HG03039 (cell line): Measurements from ENCODE around the gene ADGRV1.
A peak's percentile ranks its signal among the peaks of the same experiment; 100 is the strongest.
"Not testable (repeated sequence)": the region's sequence is repeated elsewhere in the genome, so short reads cannot be mapped to it uniquely, and the experiment has no call there.

Experiments
- ATAC-seq: cut with Tn5 transposase; IDR thresholded peaks from one replicate; pipeline ENCODE4 v1.9.1; 2021; ENCODE audit warnings: mild to moderate bottlenecking, moderate library complexity; ENCODE audit not compliant: unreplicated experiment

The ADGRV1 gene

DNA sequence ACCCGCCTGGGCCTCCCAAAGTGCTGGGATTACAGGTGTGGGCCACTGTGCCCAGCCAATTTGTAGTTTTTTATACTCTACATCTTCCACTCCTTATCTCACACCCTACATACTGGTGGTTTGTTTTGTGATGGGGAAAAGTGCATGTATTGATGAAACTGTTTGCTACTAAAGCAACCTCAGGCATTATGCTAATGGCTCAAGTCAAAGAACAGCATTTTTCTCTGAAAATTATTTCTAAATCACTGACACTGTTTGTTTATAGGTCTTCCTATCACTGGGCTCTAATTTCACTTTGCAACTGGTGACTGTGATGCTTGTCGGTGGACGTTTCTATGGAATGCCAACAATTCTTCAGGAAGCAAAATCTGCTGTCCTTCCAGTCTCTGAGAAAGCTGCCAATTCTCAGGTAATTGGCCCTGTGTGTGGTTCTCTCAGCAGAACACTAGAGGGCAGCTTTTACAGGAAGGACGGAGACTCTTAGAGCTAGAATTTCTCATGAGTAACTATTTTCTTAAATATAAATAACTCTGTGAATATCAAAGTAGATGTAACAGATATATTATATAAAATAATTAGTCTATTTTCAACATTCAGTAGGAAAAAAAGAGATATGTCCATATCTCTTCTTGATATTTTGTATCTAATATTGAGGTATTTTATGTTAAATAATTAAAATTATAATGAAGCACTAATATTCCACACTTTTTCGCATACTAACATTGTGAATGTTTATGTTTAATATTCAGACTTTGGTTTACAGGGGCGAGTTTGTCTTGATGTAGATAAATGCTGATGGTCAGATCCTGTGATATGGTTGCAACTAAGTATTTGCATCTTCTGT, 244.1 kb downstream of the ADGRV1 start:
- peak; percentile 83 for ATAC-seq

DNA sequence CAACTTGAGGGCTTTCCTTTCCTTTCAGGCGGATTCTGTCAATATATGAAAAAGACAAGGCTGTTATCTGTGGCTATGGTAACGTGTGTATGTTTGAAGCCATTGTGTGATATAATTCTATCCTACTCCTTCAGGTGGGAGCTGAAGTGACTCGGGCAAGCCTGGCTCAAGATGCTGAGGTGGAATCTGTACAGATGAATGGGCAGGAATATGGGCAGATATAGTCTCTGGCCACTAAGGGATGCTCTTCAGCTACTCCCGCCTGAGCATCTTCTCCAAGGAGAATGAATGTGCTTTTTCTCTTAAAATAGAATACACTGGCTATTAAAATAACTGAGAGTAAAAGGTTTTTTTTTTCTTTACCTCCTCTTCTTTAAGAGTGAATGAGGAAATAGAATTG, 244.8 kb downstream of the ADGRV1 start:
- no peak for ATAC-seq

GRCh38 chr5:90803876-90804275, 245.3 kb downstream of the ADGRV1 start:
- ATAC-seq = no peak

DNA sequence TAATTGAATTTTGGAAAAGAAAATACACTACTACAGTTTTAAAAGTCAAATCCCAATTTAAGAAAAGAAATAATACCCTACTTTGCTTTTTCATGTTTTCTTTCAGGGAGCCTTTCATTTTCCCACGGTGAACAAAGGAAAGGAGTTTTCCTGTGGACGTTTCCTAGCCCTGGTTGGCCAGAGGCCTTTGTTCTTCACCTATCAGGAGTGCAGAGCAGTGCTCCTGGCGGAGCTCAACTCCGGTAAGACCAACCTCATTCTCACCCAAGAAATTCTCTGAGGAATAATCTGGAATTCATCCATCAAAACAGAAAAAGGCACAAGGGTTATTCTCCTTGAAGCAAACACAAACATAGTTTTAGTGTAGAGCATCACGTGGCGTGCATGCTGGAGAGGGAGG, 248.9 kb downstream of the ADGRV1 start:
- ATAC-seq = no peak

GRCh38 chr5:90809311-90810056, 250.9 kb downstream of the ADGRV1 start:
- ATAC-seq = no peak

DNA sequence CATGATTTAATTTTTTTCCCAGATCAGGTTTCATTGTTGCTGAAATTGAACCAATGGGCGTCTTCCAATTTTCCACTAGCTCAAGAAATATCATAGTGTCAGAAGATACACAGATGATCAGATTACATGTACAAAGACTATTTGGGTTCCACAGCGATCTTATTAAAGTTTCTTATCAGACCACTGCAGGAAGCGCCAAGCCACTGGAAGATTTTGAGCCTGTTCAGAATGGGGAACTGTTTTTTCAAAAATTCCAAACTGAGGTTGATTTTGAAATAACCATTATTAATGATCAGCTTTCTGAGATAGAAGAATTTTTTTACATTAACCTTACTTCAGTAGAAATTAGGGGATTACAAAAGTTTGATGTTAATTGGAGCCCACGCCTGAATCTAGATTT, 251.6 kb downstream of the ADGRV1 start:
- no peak for ATAC-seq

- ATAC-seq = no peak
These were observed 254.8 kb downstream of the ADGRV1 start for GRCh38 chr5:90813392-90813791.

DNA sequence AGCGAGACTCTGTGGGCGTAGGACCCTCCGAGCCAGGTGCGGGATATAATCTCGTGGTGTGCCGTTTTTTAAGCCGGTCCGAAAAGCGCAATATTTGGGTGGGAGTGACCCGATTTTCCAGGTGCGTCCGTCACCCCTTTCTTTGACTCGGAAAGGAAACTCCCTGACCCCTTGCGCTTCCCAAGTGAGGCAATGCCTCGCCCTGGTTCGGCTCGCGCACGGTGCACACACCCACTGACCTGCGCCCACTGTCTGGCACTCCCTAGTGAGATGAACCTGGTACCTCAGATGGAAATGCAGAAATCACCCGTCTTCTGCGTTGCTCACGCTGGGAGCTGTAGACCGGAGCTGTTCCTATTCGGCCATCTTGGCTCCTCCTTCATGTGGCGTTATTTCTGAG, 263.5 kb downstream of the ADGRV1 start:
- not testable (repeated sequence) for ATAC-seq

GRCh38 chr5:90824436-90824835, 265.8 kb downstream of the ADGRV1 start:
- no peak for ATAC-seq

DNA sequence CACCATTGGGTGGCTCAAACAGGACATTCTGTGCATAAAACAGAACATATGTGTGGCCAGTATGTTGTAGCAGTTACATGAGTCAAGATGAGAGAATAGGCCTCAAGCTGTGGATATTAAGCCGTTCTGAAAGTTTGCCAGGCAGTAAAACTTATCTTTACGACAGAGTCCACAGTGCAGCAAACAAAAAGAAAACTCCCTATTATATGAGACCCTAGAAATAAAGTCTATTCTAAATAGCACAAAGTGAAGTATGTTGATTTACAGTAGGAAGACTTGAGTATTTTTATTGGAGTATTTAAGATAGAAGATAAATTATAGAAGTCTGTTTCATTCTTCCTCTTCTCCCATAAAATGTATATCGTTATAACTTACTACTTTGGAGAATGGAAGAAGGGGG, 271.5 kb downstream of the ADGRV1 start:
- ATAC-seq = no peak

- no peak for ATAC-seq
These were observed 275.2 kb downstream of the ADGRV1 start for GRCh38 chr5:90833753-90834152.

- no peak for ATAC-seq
These were observed 276.1 kb downstream of the ADGRV1 start for GRCh38 chr5:90834711-90835110.

DNA sequence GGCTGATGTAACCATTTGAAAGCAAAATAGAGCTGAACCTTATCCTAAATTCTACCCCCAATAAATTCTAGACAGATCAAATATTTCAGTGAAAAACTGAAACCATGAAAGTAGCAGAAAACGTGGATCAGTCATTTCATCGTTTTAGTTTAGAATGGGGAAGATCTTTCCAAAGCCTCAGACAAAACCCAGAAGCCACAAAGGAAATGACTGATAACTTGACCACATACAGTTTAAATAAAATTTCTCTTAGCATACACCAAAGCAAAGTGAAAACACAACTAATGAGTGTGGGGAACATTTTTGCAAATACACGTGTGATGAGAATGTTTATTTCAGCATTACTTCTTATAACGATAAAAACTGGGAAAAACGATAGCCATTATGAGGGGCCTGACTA, 284.8 kb downstream of the ADGRV1 start:
- ATAC-seq = no peak

DNA sequence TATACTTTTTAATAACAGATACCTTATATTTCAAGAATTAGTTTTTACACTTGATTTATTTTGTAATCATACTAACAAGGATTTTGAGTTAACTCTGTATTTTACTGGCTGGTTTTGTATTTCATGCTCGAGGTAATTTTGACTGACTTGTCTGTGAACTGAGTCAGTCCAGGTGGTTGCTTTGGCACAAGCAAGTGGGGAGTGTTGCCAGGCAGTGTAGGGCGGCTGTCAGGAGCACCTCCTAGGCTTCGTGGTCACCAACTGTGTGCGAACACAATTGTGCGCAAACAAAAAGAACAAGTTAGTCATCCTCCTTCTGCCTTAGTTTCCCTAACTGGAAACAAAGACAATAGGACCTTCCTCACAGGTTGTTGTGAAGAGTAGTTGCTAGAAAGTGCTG, 286.3 kb downstream of the ADGRV1 start:
- ATAC-seq = no peak

GRCh38 chr5:90845723-90846554, 287.3 kb downstream of the ADGRV1 start:
- ATAC-seq = no peak

DNA sequence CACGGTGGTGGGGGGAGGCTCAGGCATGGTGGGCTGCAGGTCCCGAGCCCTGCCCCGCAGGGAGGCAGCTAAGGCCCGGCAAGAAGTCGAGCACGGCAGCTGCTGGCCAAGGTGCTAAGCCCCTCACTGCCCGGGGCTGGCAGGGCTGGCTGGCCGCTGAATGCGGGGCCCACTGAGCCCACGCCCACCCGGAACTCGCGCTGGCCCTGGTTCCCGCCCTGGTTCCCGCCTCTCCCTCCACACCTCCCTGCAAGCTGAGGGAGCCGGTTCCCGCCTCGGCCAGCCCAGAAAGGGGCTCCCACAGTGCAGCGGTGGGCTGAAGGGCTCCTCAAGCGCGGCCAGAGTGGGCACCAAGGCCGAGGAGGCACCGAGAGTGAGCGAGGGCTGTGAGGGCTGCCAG, 289.0 kb downstream of the ADGRV1 start:
- ATAC-seq = not testable (repeated sequence)

DNA sequence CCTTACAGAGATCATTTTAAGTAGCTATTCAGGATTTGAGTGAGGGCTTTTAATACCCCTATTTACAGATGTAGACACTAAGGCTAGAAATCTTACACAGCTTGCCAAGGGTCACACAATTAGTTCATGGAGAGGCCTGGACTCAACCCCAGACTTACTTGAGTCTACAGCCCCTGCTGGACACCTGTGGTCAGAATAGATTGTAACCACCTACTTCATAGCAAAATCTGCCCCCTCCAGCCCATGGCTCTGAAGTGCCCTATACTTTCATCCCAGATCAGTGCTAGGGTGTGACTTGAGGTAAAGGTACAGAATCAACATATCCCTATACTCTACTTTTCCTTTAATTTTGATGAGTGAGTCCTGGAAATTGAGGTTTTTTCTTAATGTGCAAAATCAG, 291.3 kb downstream of the ADGRV1 start:
- ATAC-seq = no peak

GRCh38 chr5:90852531-90852930, 293.9 kb downstream of the ADGRV1 start:
- ATAC-seq = no peak

GRCh38 chr5:90853750-90854149, 295.2 kb downstream of the ADGRV1 start:
- ATAC-seq = no peak

DNA sequence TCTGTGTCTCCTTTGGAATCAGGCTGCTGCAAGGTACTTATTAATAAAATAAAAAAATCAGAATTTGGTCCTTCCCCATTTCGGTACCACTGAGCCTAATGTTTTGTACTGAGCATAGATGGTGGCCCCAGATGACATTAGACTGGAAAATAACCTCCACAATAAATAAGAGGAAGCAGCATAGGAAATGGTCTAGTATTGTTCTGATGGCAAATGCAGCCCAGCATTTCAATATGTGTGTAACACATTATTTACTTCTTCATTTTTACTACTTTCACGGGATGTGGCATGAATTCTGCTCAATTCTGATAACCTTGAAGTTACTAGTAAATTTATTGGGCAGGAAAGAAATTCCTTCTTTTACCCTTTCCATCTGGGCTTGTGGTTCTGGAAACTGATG, 295.6 kb downstream of the ADGRV1 start:
- no peak for ATAC-seq

GRCh38 chr5:90855296-90856010, 296.9 kb downstream of the ADGRV1 start:
- no peak for ATAC-seq
